ENCODE results near the gene ST3GAL3. TPM values are rescaled to one million over a fixed set of nuclear protein-coding genes. Genes with fewer than 3 reads are reported as not detected.
"Not testable (repeated sequence)": the region's sequence is repeated elsewhere in the genome, so short reads cannot be mapped to it uniquely, and the experiment has no call there.

ST3GAL3 gene
- total RNA-seq, 4 donors from 2014 or later: 30.2 to 41.4 (median 33.2) TPM

DNA sequence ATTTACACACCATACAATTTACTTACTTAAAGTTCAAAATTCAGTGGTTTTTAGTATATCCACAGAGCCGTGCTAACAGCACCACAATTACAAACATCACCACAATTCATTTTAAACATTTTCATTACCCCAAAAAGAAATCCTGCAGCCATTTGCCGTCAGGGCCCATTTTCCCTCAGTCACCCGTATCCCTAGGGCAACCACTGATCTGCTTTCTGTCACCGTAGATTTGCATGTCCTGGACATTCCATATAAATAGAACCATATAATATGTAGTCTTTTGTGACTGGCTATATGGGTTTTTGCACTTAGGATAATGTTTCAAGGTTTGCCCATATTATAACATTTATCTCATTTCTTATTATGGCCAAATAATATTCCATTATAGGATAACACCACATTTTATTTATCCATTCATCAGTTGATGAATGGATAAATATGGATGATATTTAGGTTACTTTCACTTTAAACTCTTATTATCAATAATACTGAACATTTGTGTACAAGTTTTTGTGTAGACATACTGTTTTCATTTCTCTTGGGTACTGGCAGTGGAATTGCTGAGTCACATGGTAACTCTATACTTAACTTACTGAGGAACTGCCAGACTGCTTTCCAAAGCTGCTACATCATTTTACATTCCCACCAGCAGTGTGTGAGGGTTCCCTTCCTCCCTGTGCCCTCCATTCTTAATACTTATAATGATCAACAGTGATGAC is 68.9 kb downstream of the ST3GAL3 start:
- TF ChIP-seq, protein P1, sequence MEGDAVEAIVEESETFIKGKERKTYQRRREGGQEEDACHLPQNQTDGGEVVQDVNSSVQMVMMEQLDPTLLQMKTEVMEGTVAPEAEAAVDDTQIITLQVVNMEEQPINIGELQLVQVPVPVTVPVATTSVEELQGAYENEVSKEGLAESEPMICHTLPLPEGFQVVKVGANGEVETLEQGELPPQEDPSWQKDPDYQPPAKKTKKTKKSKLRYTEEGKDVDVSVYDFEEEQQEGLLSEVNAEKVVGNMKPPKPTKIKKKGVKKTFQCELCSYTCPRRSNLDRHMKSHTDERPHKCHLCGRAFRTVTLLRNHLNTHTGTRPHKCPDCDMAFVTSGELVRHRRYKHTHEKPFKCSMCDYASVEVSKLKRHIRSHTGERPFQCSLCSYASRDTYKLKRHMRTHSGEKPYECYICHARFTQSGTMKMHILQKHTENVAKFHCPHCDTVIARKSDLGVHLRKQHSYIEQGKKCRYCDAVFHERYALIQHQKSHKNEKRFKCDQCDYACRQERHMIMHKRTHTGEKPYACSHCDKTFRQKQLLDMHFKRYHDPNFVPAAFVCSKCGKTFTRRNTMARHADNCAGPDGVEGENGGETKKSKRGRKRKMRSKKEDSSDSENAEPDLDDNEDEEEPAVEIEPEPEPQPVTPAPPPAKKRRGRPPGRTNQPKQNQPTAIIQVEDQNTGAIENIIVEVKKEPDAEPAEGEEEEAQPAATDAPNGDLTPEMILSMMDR (IDR thresholded peaks at IDR 0.05): no peak
- TF ChIP-seq EP300 (IDR thresholded peaks at IDR 0.05) (no peak), POLR2AphosphoS5 (IDR thresholded peaks at IDR 0.05) (no peak), POLR2A (IDR thresholded peaks at IDR 0.05) (no peak)

DNA sequence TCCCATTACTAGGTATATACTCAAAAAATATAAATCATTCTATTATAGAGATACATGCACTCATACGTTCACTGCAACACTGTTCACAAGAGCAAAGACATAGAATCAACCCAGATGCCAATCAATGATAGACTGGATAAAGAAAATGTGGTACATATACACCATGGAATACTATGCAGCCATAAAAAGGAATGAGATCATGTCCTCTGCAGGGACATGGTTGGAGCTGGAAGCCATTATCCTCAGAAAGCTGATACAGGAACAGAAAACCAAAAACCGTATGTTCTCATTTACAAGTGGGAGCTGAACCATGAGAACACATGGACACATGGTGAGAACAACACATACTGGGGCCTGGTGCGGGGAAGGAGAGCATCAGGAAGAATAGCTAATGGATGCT is 70.6 kb downstream of the ST3GAL3 start:
- H3K27me3 ChIP-seq, H3K4me3 ChIP-seq, ATAC-seq, H3K9me3 ChIP-seq, H3K4me1 ChIP-seq, H3K27ac ChIP-seq: not testable (repeated sequence)
- H3K36me3 ChIP-seq: peaks cover 0 to 15% of the 10 kb centered on the region in 2 donors
- WGBS, 2 donors (ENCODE audit: low coverage in 1 of 2): 93 to 96% methylated on average over 3 of the region's 3 CpGs

More for the DNA sequence above, 68.9 kb downstream of the ST3GAL3 start:
- Histone ChIP-seq H3K27me3 (no peaks in the 10 kb centered on the region), H3K4me1 (peaks cover 0 to 6% (median 0%) of the 10 kb centered on the region in 3 donors), H3K9me3 (peaks cover 0 to 7% (median 0%) of the 10 kb centered on the region in 3 donors), H3K27ac (no peak overlapping the region), H3K4me3 (no peak overlapping the region), H3K36me3 (peaks cover 0 to 20% of the 10 kb centered on the region in 2 donors)
- no peak for ATAC-seq
- WGBS, 2 donors (ENCODE audit: low coverage in 1 of 2): 89 to 97% methylated on average over 4 of the region's 4 CpGs

DNA sequence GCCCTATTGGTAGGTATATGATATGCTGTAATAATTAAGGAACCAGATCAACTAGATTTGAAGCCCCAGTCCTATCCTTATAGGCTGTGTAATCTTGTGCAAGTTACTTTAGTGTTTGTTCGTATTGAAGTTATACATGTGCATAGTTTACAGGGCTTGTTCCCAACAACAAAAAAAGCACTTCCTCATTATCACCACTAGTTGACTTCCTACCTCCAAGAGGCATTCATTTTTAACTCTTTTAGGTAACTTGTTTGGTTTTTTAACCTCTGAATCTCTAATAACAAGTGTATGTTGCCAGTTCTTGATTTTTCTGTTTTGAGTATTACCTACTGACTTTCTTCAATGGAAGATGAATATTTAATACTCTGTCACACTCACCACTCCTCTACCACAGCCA is 71.9 kb downstream of the ST3GAL3 start:
- H3K27me3 ChIP-seq: no peaks in the 10 kb centered on the region
- H3K4me1 ChIP-seq: peaks cover 0 to 19% (median 5%) of the 10 kb centered on the region in 3 donors
- no peak overlapping the region for H3K4me3 ChIP-seq
- WGBS, 2 donors (ENCODE audit: low coverage in 1 of 2): 80 to 81% methylated on average over 1 of the region's 1 CpG
- TF ChIP-seq EP300 (IDR thresholded peaks at IDR 0.05): no peak
- TF ChIP-seq, protein P1 (IDR thresholded peaks at IDR 0.05): no peak
- TF ChIP-seq POLR2AphosphoS5 (IDR thresholded peaks at IDR 0.05): no peak
- no peak for TF ChIP-seq POLR2A (IDR thresholded peaks at IDR 0.05)
- H3K36me3 ChIP-seq: peaks cover 0 to 9% of the 10 kb centered on the region in 2 donors
- peaks cover 0 to 7% (median 0%) of the 10 kb centered on the region in 3 donors for H3K9me3 ChIP-seq
- H3K27ac ChIP-seq: no peak overlapping the region
- no peak for ATAC-seq

DNA sequence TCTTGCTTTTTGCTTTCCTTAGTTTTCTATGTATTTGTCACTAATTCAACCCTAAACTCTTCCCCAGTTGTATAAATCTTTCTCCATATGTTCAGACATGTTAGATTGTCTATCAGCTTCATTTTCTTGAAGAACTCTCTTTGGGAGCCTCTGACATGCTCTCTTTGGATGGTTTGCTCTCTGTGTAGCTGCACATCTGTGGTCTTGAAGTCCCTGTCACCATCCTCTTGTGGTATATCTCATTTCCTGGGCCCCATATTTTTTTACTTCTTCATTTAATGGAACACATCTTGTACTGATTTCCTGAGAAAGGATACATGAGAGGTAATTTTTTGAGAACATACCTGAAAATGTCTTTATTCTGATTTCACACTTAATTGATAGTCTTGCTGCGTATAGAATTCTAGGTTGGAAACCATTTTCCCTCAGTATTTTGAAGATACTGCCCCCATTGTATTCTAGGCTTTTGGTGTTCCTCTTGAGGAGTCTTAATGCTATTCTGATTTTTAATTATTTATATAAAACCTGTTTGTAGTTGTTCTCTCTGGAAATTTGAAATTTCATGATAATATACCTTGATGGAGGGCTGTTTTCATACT is 72.6 kb downstream of the ST3GAL3 start:
- Histone ChIP-seq H3K27me3 (no peaks in the 10 kb centered on the region), H3K4me1 (peaks cover 0 to 19% (median 5%) of the 10 kb centered on the region in 3 donors), H3K4me3 (no peak overlapping the region), H3K9me3 (peaks cover 0 to 7% (median 0%) of the 10 kb centered on the region in 3 donors), H3K36me3 (peaks cover 0 to 5% of the 10 kb centered on the region in 2 donors), H3K27ac (no peak overlapping the region)
- WGBS, 2 donors (ENCODE audit: low coverage in 1 of 2): 100% methylated on average over 1 of the region's 1 CpG
- TF ChIP-seq POLR2A (IDR thresholded peaks at IDR 0.05): no peak
- TF ChIP-seq EP300 (IDR thresholded peaks at IDR 0.05): no peak
- TF ChIP-seq, protein P1 (IDR thresholded peaks at IDR 0.05): no peak
- no peak for TF ChIP-seq POLR2AphosphoS5 (IDR thresholded peaks at IDR 0.05)
- no peak for ATAC-seq

DNA sequence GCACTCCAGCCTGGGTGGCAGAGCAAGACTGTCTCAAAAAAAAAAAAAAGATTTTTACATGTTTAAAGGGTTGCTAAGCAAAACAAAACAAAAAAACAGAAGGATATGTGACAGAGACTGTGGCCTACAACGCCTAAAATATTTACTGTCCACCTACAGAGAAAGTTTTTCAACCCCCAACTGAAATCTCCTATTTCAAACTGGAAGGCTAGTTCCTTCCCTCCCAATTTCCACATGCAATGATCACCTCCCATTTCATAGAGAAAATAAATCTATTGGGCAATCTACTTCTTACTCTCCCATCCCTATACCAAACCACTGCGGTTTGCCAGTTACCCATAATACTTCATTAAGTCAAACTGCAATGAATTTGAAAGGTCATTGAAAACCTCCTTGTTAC is 74.2 kb downstream of the ST3GAL3 start:
- Histone ChIP-seq H3K9me3 (peaks cover 0 to 7% (median 0%) of the 10 kb centered on the region in 3 donors), H3K4me1 (peaks cover 0 to 35% (median 5%) of the 10 kb centered on the region in 3 donors), H3K27me3 (no peaks in the 10 kb centered on the region), H3K27ac (no peak overlapping the region), H3K36me3 (no peaks in the 10 kb centered on the region), H3K4me3 (no peak overlapping the region)
- WGBS, 2 donors (ENCODE audit: low coverage in 1 of 2): 48 to 59% methylated on average over 2 of the region's 2 CpGs
- TF ChIP-seq, protein P1 (IDR thresholded peaks at IDR 0.05): no peak
- no peak for TF ChIP-seq POLR2A (IDR thresholded peaks at IDR 0.05)
- TF ChIP-seq EP300 (IDR thresholded peaks at IDR 0.05): no peak
- no peak for TF ChIP-seq POLR2AphosphoS5 (IDR thresholded peaks at IDR 0.05)
- ATAC-seq: no peak
